Brain microvascular endothelial cell (primary cell): ENCODE results near the gene TMEM184B.

ENCODE experiments used
- DNase-seq: peaks from one replicate; pipeline ENCODE4 v3.0.0-alpha.2; 2020
- H3K27ac ChIP-seq: fragments of 250-450 bp; sonication (Bioruptor Pico); 2 replicates; pipeline ENCODE4 v1.5.1; 2020; ENCODE audit warnings: mild to moderate bottlenecking, moderate library complexity
- H3K27me3 ChIP-seq: fragments of 250-450 bp; sonication (Bioruptor Pico); replicated peaks from 2 replicates; pipeline ENCODE4 v1.5.1; 2020; ENCODE audit warnings: mild to moderate bottlenecking
- H3K36me3 ChIP-seq: fragments of 250-450 bp; sonication (Bioruptor Pico); replicated peaks from 2 replicates; pipeline ENCODE4 v1.5.1; 2020; ENCODE audit warnings: mild to moderate bottlenecking
- H3K4me3 ChIP-seq: 2 replicates; pipeline ENCODE4 v1.5.1; 2011; ENCODE audit warnings: low read depth, mild to moderate bottlenecking, control low read depth, low read length, moderate library complexity
- in situ Hi-C: cut with HindIII; loops from 2 replicates; pipeline ENCODE4 v1.10.0; 2017; ENCODE audit warnings: low sequenced_read_pairs, low pct_ligation_motif_present
- TF ChIP-seq, protein P1 (sequence below): IDR thresholded peaks from 2 replicates; pipeline ENCODE4 v1.5.1; 2011; ENCODE audit warnings: low read depth, mild to moderate bottlenecking, moderate library complexity, low read length, control low read depth, inconsistent platforms; ENCODE audit errors: missing control alignments

Gene TMEM184B

GRCh38 chr22:38309614-38310517 lies 37.1 kb upstream of the TMEM184B start:
- H3K27ac ChIP-seq, result peak overlapping the region; percentile 55
- TF ChIP-seq, protein P1, sequence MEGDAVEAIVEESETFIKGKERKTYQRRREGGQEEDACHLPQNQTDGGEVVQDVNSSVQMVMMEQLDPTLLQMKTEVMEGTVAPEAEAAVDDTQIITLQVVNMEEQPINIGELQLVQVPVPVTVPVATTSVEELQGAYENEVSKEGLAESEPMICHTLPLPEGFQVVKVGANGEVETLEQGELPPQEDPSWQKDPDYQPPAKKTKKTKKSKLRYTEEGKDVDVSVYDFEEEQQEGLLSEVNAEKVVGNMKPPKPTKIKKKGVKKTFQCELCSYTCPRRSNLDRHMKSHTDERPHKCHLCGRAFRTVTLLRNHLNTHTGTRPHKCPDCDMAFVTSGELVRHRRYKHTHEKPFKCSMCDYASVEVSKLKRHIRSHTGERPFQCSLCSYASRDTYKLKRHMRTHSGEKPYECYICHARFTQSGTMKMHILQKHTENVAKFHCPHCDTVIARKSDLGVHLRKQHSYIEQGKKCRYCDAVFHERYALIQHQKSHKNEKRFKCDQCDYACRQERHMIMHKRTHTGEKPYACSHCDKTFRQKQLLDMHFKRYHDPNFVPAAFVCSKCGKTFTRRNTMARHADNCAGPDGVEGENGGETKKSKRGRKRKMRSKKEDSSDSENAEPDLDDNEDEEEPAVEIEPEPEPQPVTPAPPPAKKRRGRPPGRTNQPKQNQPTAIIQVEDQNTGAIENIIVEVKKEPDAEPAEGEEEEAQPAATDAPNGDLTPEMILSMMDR, result no peak
- in situ Hi-C loops, result no loop called here
- no peak for DNase-seq
- no peak overlapping the region for H3K4me3 ChIP-seq
- no peaks in the 10 kb centered on the region for H3K27me3 ChIP-seq
- peaks cover 60% of the 10 kb centered on the region for H3K36me3 ChIP-seq

DNA sequence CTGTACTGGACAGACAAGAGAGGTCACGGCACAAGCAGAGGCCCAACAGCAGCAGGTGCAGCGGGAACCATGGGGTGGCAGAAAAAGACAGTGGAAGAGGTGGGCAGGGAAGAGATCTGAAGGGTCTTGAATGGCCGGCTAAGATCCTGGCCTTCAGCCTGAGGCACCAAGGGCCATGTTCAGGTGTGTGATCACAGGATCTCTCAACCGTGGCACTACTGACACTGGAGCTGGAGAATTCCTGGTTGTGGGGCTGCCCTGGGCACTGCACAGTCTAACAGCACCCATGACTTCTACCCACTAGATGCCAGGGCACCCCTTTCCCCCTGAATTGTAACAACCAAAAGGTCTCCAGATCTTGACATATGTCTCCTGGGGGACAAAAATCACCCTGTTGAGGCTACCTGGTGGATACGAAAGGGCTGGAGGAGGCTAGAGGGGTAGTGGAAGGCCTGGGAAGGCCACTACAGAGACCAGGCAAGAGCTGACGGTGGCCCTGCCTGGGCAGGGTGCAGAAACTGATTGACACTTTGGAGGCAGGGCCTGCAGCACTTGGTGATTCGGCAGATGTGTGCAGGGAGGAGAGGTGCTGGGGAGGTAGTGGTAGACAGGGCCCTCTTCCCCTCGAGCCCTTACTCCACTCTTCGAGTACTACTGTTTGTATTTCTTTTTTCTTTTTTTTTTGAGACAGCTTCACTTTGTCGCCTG lies 36.1 kb upstream of the TMEM184B start:
- Histone ChIP-seq H3K27ac (no peak overlapping the region), H3K36me3 (peaks cover 65% of the 10 kb centered on the region)
- in situ Hi-C loops, result no loop called here

GRCh38 chr22:38305471-38306448 lies 33.0 kb upstream of the TMEM184B start:
- DNase-seq, result no peak
- Histone ChIP-seq H3K4me3 (no peak overlapping the region), H3K27me3 (no peaks in the 10 kb centered on the region), H3K27ac (peak overlapping the region; percentile 32), H3K36me3 (peaks cover 69% of the 10 kb centered on the region)
- TF ChIP-seq, protein P1, result no peak
- in situ Hi-C loops, result no loop called here

More for the DNA sequence above, 36.1 kb upstream of the TMEM184B start:
- no peak for DNase-seq
- no peak overlapping the region for H3K4me3 ChIP-seq
- H3K27me3 ChIP-seq, result no peaks in the 10 kb centered on the region
- TF ChIP-seq, protein P1, result no peak

- in situ Hi-C loops, result no loop called here
- peaks cover 69% of the 10 kb centered on the region for H3K36me3 ChIP-seq
- no peak overlapping the region for H3K4me3 ChIP-seq
- peak overlapping the region; percentile 17 for H3K27ac ChIP-seq
- TF ChIP-seq, protein P1, result peak; percentile 39
- no peaks in the 10 kb centered on the region for H3K27me3 ChIP-seq
- peak; percentile 32 for DNase-seq
These were observed 31.7 kb upstream of the TMEM184B start for GRCh38 chr22:38304526-38304925.

- peaks cover 71% of the 10 kb centered on the region for H3K36me3 ChIP-seq
- in situ Hi-C loops, result no loop called here
- TF ChIP-seq, protein P1, result no peak
- no peak overlapping the region for H3K4me3 ChIP-seq
- no peak for DNase-seq
- H3K27ac ChIP-seq, result peak overlapping the region; percentile 17
- no peaks in the 10 kb centered on the region for H3K27me3 ChIP-seq
These were observed 31.2 kb upstream of the TMEM184B start for GRCh38 chr22:38303974-38304373.
